ENCODE results near the gene PRR30. TPM values are rescaled to one million over a fixed set of nuclear protein-coding genes. Genes with fewer than 3 reads are reported as not detected.

The PRR30 gene
- total and polyA plus RNA-seq, 10 of the 15 experiments (the other 5 are each of a cell fraction or from before 2014, with no cell fraction given), result not detected

- H3K4me3 ChIP-seq, result no peak overlapping the region
- no peak overlapping the region for H3K9ac ChIP-seq (ENCODE audit: control insufficient read depth, insufficient read depth, low read length)
- DNase-seq (ENCODE audit: low read depth, low spot score), result no peak
- CTCF ChIA-PET, result interaction anchor here (0.5 to 1.5 kb wide), 3 partner anchors 11 to 293 kb away, joined by 3 to 5 read pairs (median 4); partner anchors contain the start of gene PREB
- no peak overlapping the region for H2AFZ ChIP-seq (ENCODE audit: control insufficient read depth, low read depth, low read length)
- H3K79me2 ChIP-seq (ENCODE audit: control insufficient read depth, insufficient read depth, low read length), result no peaks in the 10 kb centered on the region
- H3K27me3 ChIP-seq (replicated peaks in 1 of 2; ENCODE audit: control insufficient read depth in 2 of 2, insufficient read depth in 2 of 2, low read length in 1 of 2), result no peaks in the 10 kb centered on the region
- intact Hi-C loops (cut with micrococcal nuclease; ENCODE audit: unreplicated experiment) (no loop called here), in situ Hi-C loops (cut with MboI) (no loop called here)
- RAD21 ChIA-PET (ENCODE audit: unreplicated experiment), result no interaction called here
- H4K20me1 ChIP-seq (ENCODE audit: control insufficient read depth, insufficient read depth), result no peaks in the 10 kb centered on the region
- ATAC-seq, result no peak
- no peaks in the 10 kb centered on the region for H3K4me1 ChIP-seq (ENCODE audit: control insufficient read depth, insufficient read depth, low read length)
- POLR2A ChIA-PET, result no interaction called here
- no peaks in the 10 kb centered on the region for H3K36me3 ChIP-seq (ENCODE audit: control insufficient read depth in 2 of 2, insufficient read depth in 2 of 2, low read length in 1 of 2)
- no TSS peak for BruUV-seq (replicated peaks)
- H3K4me2 ChIP-seq (ENCODE audit: control insufficient read depth, insufficient read depth), result no peak overlapping the region
- FAIRE-seq, result no peak
- no peaks in the 10 kb centered on the region for H3K9me3 ChIP-seq (replicated peaks; ENCODE audit: control insufficient read depth, insufficient read depth, low read length)
- TF ChIP-seq, protein P1, sequence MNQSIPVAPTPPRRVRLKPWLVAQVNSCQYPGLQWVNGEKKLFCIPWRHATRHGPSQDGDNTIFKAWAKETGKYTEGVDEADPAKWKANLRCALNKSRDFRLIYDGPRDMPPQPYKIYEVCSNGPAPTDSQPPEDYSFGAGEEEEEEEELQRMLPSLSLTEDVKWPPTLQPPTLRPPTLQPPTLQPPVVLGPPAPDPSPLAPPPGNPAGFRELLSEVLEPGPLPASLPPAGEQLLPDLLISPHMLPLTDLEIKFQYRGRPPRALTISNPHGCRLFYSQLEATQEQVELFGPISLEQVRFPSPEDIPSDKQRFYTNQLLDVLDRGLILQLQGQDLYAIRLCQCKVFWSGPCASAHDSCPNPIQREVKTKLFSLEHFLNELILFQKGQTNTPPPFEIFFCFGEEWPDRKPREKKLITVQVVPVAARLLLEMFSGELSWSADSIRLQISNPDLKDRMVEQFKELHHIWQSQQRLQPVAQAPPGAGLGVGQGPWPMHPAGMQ (IDR thresholded peaks at IDR 0.05; ENCODE audit: borderline replicate concordance), result no peak
- no peak for TF ChIP-seq HDAC6 (IDR thresholded peaks at IDR 0.05; ENCODE audit: unreplicated experiment)
- TF ChIP-seq BACH1 (IDR thresholded peaks at IDR 0.05; ENCODE audit: borderline replicate concordance), result no peak
- TF ChIP-seq RUNX3 (IDR thresholded peaks at IDR 0.05; ENCODE audit: low read length), result no peak
- TF ChIP-seq BMI1 (IDR thresholded peaks at IDR 0.05; ENCODE audit: borderline replicate concordance), result no peak
- no peak for TF ChIP-seq CHD1 (IDR thresholded peaks at IDR 0.05; ENCODE audit: low read depth, low read length)
- TF ChIP-seq SUZ12 (IDR thresholded peaks at IDR 0.05; ENCODE audit: unreplicated experiment), result no peak
- TF ChIP-seq, protein P2, sequence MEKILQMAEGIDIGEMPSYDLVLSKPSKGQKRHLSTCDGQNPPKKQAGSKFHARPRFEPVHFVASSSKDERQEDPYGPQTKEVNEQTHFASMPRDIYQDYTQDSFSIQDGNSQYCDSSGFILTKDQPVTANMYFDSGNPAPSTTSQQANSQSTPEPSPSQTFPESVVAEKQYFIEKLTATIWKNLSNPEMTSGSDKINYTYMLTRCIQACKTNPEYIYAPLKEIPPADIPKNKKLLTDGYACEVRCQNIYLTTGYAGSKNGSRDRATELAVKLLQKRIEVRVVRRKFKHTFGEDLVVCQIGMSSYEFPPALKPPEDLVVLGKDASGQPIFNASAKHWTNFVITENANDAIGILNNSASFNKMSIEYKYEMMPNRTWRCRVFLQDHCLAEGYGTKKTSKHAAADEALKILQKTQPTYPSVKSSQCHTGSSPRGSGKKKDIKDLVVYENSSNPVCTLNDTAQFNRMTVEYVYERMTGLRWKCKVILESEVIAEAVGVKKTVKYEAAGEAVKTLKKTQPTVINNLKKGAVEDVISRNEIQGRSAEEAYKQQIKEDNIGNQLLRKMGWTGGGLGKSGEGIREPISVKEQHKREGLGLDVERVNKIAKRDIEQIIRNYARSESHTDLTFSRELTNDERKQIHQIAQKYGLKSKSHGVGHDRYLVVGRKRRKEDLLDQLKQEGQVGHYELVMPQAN (conservative IDR thresholded peaks at IDR 0.05), result no peak
- no peak for TF ChIP-seq FOXK2 (IDR thresholded peaks at IDR 0.05)
- no peak for TF ChIP-seq GABPA (IDR thresholded peaks at IDR 0.05; ENCODE audit: low read depth)
- no peak for TF ChIP-seq BCL3 (IDR thresholded peaks at IDR 0.05; ENCODE audit: borderline replicate concordance, insufficient read depth, low read depth, low read length, poor library complexity, severe bottlenecking)
- WGBS (ENCODE audit: insufficient coverage, insufficient replicate concordance, low lambda C conversion rate, missing lambda C conversion rate), result 20% methylated on average over 6 of the region's 6 CpGs
- SMC1A ChIA-PET (ENCODE audit: uncharacterized antibody, unreplicated experiment), result interaction anchor here (1.4 kb wide), 1 partner anchor 93 kb away, joined by 4 read pairs; no protein-coding TSS in a partner anchor
- H3K27ac ChIP-seq (ENCODE audit: control insufficient read depth, insufficient read depth), result no peak overlapping the region
Measured at GRCh38 chr2:27186613-27187345, 47.6 kb upstream of the PRR30 start.

Data from GM12878 (cell line).